Eye (tissue), 1 donor: ENCODE results near the gene FLII.

Experiments
- DNase-seq: peaks from one replicate; pipeline ENCODE4 v3.0.0-alpha.2; 2015

The FLII gene

GRCh38 chr17:18241229-18241871 lies 17.2 kb downstream of the FLII start:
- no peak for DNase-seq

- no peak for DNase-seq
These were observed 18.1 kb downstream of the FLII start for GRCh38 chr17:18240449-18240848.

- no peak for DNase-seq
These were observed 20.2 kb downstream of the FLII start for GRCh38 chr17:18238299-18238698.

GRCh38 chr17:18237461-18237860 lies 21.1 kb downstream of the FLII start:
- DNase-seq = no peak

- DNase-seq = no peak
These were observed 22.0 kb downstream of the FLII start for GRCh38 chr17:18236494-18236893.

- DNase-seq = no peak
These were observed 22.7 kb downstream of the FLII start for GRCh38 chr17:18235743-18236256.

- DNase-seq = no peak
These were observed 23.6 kb downstream of the FLII start for GRCh38 chr17:18234853-18235380.

- DNase-seq = no peak
These were observed 24.6 kb downstream of the FLII start for GRCh38 chr17:18233803-18234518.

- DNase-seq = peak; percentile 75
These were observed 27.4 kb downstream of the FLII start for GRCh38 chr17:18231164-18231563.

- DNase-seq = no peak
These were observed 28.0 kb downstream of the FLII start for GRCh38 chr17:18230288-18231141.

- no peak for DNase-seq
These were observed 28.8 kb downstream of the FLII start for GRCh38 chr17:18229771-18230170.

- no peak for DNase-seq
These were observed 29.3 kb downstream of the FLII start for GRCh38 chr17:18229254-18229653.

GRCh38 chr17:18228176-18228682 lies 30.3 kb downstream of the FLII start:
- DNase-seq = no peak

GRCh38 chr17:18227635-18228034 lies 30.9 kb downstream of the FLII start:
- DNase-seq = no peak

GRCh38 chr17:18226284-18226945 lies 32.1 kb downstream of the FLII start:
- DNase-seq = no peak

GRCh38 chr17:18225642-18226283 lies 32.8 kb downstream of the FLII start:
- DNase-seq = peak; percentile 64

GRCh38 chr17:18225121-18225641 lies 33.4 kb downstream of the FLII start, which contains the start of gene LLGL1:
Gene LLGL1 (plus strand): TSS chr17:18225635. CDS start chr17:18225683, 48 bp downstream.
- peak; percentile 98 for DNase-seq

GRCh38 chr17:18224387-18225120 lies 34.0 kb downstream of the FLII start:
- peak; percentile 67 for DNase-seq

- DNase-seq = no peak
These were observed 34.5 kb downstream of the FLII start for GRCh38 chr17:18224053-18224386.

- DNase-seq = no peak
These were observed 39.7 kb downstream of the FLII start for GRCh38 chr17:18218756-18219415.
